Activated CD4-positive, alpha-beta T cell treated with anti-CD3 and anti-CD28 coated beads, Interleukin-2, amount 50 U/mL, for 24 hours (primary cell): Measurements from ENCODE around the gene ERP44.
"Not testable (repeated sequence)": the region's sequence is repeated elsewhere in the genome, so short reads cannot be mapped to it uniquely, and the experiment has no call there.

Experiments used
- DNase-seq, 2 donors: peaks; one replicate each; pipeline ENCODE4 v3.0.0-alpha.2; 2020; ENCODE audit warnings: low read depth in 1 of 2, low spot score in 1 of 2

Gene ERP44

DNA sequence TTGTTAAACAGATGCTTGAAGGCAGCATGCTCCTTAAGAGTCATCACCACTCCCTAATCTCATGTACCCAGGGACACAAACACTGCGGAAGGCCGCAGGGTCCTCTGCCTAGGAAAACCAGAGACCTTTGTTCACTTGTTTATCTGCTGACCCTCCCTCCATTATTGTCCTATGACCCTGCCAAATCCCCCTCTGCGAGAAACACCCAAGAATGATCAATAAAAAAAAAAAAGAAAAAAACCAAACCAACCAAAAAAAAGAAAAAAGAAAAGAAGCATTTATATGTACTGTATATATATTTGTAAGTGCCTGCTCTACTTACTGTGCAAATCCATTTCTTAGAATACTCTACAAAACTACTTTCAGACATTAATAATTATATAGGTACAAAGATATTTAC, 29.7 kb downstream of the ERP44 start:
- DNase-seq = not testable (repeated sequence)

DNA sequence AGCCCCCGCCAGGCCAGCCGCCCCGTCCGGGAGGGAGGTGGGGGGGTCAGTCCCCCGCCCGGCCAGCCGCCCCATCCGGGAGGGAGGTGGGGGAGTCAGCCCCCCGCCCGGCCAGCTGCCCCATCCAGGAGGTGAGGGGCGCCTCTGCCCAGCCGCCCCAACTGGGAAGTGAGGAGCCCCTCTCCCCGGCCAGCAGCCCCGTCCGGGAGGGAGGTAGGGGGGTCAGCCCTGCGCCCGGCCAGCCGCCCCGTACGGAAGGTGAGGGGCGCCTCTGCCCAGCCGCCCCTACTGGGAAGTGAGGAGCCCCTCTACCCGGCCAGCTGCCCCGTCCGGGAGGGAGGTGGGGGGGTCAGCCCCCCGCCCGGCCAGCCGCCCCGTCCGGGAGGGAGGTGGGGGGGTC, 30.8 kb downstream of the ERP44 start:
- DNase-seq = not testable (repeated sequence)

DNA sequence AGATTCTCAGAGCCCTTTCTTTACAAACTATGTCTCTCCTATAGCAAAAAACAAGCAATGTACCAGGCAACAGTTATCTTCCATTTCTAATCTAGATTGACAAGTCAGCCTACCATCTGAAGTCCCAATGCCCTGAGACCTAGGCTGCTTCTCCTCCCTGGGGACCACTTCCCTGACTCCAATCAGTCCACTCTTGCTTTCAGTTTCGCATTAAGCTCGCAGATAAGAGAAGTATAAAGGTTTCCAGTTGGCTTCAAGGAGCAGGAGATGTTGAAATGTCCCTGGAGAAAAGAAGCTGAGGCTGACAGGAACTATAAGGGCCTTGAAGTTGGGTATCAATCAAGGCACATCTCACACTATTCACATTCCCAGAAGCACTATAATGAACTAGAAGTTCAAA, 32.3 kb downstream of the ERP44 start:
- no peak for DNase-seq

DNA sequence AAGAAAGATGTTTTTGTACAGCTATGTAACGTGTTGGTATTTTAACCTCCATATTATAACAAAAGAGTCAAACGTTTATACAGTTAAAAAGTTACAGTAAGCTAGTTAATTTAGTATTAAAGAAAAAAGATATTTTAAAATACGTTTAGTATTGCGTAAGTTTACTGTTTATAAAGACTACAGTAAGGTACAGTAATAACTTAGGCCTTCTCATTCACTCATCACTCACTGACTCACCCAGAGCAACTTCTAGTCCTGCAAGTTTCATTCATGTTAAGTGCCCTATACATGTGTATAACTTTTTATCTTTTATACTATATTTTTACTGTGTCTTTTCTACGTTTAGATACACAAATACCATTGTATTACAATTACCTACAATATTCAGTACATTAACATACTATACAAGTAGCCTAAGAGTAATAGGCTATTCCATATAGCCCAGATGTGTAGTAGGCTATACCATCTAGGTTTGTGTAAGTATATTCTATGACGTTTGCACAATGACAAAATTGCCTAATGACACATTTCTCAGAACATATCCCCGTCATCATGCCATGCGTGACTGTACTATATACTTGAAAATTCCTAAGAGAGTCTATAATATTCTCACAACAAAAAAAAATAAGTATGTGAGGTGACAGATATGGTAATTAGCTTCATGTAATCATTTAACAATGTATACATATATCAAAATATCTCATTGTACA, 33.8 kb downstream of the ERP44 start:
- DNase-seq = no peak

DNA sequence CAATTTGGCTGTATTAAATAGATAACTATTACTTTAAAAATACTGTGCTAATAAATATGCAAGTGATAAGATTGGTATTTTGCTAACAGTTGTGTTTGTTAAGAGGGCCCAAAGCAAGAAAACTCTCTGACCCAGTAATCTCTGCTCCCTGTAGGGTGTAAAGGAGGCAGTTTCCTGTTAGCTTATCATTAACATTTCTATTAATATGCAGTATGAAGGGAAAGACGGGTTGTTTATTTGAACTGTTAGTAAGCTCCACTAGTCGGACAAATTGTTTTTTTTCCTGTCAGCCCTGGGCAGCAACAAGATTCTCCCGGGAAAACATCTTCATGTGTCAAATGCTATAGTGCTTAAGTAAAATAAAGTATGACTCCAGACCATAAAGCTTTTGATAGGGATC, 35.6 kb downstream of the ERP44 start:
- no peak for DNase-seq

DNA sequence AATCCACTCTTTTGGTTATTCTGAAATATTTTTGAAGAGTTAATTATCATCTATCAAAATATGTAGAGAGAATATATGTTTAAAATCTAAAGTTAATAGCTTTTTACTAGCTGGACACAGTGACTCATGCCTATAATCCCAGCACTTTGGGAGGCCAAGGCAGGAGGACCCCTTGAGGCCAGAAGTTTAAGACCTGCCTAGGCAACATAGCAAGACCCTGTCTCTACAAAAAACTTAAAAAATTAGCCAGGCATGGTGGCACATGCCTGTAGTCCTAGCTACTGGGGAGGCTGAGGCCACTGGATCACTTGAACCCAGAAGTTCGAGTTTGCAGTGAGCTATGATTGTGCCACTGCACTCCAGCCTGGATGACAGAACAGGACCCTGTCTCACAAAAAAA, 36.1 kb downstream of the ERP44 start:
- not testable (repeated sequence) for DNase-seq

DNA sequence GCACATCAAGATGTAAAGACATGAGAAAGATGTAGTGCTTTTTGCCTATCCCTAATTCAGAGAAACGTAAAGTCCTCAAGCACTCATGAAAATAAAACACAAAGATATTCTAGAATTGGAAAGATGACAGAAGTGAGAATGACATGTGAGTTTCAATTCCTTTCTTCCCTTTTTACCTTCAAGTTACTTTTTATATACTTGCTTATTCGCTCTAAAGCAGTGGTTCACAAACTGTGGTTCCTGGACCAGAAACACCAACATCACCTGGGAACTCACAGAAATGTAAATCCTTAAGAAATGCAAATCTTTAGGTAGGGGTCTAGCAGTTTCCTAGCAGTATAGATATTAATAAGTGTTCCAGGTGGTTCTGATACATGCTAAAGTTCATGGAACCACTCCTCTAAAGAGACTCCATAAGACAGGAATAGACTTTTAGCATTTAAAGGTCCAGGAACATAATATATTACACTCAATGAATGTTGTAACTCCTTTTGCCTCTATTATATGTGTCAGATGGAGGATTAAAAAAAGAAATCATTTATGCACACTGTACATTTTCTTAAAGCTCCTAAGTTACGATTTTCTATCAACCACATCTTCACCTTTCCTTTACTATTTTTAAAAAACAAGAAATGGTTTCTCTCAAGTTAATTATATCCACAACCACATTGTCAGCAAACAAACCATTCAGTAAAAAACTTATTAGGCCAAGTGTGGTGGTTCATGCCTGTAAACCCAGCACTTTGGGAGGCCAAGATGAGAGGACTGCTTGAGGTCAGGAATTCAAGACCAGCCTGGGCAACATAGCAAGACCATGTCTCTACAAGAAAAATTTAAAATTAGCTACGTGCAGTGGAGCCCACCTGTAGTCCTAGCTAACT, 39.9 kb downstream of the ERP44 start:
- no peak for DNase-seq

DNA sequence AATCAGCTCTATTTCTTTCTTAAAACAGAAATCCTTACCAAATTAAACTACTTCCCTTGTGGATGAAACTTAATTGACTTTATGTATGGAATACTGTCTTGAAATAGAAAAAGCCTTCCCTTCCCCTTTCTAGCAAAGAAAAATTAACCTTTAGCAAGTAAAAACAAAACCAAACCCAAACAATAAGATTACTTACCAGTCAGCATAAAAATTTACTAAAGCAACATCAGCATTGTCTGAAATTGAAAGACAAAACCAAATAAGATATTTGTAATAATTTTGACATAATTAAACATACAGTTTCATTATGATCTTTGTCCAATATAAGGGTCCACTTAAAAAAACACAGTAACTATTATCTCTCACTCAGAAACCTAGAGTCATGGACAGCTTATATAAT, 41.2 kb downstream of the ERP44 start:
- no peak for DNase-seq

DNA sequence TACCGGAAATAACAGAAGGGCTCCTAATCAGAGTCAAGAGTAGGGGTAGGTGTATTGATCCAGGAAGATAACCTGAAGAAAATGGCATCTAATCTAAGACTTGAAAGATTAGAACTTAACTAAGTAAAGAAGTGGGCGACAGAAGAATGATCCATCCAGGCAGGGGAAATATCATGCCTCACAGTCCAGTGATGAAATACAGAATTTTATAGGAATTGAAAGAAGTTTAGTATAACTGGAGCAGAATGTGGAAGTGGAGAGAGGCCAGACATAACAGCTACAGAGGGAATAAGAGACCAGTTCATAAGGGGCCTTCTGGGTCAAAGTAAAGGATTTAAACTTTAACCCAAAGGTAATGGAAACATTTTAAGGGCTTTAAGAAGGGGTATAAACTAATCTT, 42.2 kb downstream of the ERP44 start:
- no peak for DNase-seq

DNA sequence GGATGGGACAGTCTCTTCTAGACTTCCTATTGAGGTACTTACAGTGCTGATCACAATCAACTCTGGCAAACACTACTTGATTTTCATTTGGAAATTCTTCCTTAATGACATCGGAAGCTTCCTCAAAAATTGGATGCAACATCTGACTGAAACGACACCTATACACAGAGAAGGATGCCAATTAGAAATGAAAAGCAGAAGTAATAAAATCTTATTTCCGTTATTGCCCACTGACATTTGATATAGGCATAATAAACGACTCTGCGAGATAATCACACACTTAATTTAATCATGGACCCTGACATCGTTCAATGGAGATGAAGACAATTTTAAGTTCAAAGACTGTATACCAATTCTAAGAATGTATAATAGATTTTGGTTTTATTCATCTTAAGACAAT, 46.4 kb downstream of the ERP44 start:
- DNase-seq = no peak

DNA sequence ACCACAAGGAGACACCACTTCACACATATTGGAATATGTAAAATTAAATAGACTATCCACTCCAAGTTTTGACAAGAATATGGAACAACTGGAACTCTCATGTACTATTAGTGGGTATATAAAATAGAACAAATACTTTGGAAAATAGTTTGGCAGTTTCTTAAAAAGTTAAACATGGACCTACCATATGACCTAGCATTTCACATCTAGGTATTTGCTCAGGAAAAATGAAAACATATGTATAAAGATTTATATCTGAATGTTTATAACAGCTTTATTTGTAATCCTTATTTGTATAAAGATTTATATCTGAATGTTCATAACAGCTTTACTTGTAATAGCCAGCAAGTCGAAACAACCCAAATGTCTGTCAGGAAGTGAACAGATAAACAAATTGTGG, 49.2 kb downstream of the ERP44 start:
- DNase-seq = no peak

DNA sequence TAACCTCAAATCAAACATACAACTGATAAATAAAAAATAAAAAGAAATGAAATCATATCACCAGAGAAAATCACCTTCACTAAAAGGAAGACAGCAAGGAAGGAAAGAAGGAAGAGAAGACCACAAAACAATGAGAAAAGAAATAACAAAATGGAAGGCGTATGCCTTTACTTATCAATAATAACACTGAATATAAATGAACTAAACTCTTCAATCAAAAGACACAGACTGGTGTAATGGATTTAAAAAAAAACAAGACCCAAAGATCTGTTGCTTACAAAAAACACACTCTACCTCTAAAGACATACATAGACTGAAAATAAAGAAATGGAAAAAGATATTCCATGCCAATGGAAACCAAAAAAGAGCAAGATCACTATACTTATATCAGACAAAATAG, 60.3 kb downstream of the ERP44 start:
- no peak for DNase-seq

DNA sequence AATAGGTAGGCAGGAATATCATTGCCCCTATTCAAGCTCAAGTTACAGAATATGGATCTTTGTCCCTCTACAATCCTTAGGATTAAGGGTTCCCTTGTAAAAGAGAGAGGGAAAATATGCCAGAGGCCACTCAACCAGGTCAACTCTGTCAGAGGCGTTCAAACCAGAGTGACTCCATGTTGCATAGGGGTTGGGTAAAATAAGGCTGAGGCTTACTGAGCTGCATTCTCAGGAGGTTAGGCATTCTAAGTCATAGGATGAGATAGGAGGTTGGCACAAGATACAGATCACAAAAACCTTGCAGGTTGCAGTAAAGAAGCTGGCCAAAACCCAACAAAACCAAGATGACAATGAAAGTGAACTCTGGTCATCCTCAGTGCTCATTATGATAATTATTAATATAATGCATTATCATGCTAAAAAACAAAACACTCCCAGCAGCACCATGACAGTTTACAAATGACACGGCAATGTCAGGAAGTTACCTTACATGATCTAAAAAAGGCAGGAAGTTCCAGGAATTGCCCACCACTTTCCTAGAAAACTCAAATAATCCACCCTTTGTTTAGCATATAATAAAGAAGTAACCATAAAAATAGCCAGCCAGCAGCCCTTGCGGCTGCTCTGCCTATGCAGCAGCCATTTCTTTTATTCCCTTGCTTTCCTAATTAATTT, 64.8 kb downstream of the ERP44 start:
- no peak for DNase-seq

DNA sequence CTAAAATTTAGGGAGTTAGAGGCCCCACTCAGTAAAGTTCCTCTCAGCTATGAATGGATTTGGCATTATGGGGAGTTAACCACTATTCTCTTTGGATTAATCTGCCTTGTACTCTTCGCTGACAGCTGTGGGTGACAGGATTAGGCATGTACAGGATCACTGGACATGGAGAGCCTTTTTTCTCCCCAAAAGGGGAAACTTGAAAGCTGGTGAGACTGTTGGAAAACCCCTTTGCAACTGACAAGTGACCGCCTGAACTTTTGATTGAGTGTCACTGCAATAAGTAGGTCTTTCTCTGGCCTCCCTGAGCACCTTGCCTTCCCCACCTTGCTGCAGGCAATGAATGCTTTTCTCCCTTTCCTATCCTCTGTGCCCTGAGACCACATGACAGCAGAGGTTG, 68.3 kb downstream of the ERP44 start:
- no peak for DNase-seq

DNA sequence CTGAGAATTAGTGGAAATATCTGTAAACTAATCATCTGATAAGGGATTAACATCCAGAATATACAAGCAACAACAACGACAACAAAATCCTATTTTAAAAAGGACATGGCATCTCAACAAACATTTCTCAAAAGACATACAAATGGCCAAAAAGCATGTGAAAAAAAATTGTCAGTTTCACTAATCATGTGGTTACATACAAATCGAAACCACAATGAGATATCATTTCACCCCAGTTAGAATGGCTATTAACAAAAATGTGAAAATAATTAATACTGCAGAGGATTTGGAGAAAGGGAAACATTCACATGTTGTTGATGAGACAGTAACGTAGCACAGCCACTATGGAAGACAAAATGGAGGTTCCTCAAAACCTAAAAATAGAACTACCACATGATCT, 69.5 kb downstream of the ERP44 start:
- DNase-seq = no peak

DNA sequence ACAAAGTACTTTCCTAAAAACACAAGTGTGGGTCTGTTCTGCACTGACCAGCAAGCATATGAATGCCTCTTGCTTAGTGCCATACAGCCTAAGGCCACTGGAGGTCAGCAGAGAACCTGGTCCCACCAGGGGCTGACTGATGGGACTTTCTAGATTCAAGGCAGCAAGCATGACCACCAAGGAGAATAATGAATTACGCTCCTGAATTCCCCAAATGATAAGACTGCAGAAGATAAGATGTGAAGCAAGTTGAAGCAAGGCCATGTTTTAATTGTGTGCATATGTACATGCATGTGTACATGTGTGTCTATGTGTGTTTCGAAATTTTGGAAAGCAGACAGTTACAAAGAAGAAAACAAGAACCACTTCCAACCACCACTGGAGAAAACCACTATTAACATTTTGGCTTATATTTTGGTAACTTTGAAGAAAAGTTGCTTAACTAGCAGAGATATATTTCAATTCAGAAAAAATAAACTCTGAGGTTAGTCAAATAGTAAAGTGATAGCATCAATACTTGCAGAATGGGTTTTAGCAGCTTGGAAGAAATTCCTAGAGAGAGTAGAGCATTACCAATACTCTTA, 70.5 kb downstream of the ERP44 start:
- peak; percentile 14 to 48 for DNase-seq

DNA sequence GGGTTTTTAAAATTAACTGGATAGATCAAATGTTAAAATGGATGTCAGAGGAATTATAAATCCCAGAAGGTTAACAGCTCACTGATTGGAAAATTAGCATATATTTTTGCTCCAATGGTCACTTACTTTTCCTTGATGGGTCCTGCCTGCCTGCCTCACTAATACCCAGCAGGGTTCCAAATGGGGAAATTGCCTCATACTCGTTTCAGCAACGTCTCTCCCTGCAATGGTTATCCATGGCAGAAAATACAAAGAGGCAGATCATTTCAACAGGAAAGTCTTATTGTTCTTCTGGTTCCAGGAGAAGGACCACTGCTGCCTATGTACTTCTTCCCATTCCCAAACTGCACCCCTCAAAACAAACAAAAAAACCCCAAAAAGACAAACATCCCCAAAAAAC, 71.3 kb downstream of the ERP44 start:
- no peak for DNase-seq

DNA sequence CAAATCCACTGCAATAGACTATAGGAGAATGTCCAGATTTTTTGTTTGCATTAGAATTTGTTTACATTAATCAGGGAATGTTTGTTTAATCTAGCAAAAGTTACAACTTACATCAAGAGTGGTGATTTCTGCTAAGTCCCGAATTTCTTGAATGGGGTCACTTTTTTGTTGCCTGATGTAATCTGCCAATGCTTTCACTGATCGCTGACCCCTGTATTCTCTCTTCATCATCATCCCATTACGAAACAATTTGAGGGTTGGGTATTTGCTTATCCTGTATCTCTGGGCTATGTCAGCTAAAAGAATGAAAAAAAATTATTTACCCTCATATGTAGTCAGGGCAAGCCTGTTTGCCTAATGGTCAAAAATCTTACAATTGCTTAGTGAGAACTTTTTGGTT, 76.9 kb downstream of the ERP44 start:
- DNase-seq = no peak

DNA sequence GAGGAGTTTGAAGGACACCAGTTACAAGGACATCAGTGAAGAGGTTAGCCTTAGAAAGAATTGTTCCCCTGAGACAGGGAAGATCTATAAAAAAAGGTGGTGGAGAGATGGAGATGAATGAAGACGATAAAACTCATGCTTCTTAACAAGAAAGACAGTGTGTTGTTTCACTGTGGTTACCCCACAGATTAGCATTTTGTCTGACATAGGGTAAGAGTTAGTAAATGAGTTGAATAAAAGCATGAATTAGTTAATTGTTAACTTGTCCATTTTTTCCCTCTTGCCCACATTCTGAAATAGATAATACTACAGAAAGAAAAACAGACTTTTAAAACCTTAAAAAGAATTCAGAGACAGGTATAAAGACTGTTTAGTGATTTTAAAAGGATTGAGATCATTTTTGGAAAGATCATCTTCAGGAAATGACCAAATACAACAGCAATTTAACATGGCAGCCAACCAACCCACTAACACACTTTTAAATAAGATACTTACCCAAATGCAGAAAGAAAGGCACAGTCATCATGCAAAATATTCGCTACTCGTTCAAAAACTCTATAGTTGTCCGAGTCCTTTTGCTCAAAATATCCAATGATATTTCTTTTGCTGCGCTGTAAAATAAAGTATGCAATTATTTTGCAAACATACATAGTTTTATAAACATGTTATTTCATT, 78.5 kb downstream of the ERP44 start:
- DNase-seq = no peak

DNA sequence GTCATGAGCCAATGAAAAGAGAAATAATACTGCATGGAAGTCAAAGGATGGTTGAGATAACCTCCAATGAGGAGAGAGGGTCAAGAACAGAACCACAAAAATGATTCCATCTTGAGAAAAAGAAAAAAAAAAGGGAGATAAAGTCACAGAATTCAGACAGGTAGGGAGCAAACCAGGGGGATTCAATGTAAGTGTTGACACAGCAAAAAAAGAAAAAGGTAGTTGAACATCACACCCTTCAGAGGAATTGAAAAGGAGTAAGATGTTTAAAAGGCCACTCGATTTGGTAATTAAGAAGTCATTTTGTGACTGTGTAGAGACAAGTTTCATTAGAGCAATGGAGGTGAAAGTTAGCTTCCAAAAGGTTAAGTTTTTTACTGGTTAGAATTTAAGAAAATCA, 79.3 kb downstream of the ERP44 start:
- no peak for DNase-seq

DNA sequence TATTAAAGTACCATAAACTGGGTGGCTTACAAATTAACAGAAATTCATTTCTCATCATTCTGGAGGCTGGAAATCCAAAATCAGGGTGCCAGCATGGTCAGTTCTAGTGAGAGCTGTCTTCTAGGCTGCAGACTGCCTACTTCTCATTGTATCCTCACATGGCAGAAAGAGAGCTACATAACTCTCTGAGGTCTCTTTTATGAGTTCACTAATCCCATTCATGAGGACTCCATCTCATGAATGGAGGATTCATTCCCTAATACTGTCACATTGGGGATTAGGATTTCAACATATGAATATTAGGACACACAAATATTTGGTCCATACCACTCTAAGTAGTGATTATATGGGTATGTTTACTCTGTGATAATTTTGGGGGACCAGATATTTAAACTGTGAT, 84.0 kb downstream of the ERP44 start:
- DNase-seq = no peak
